NOMO-1 (cell line): ENCODE results near the gene STAT5B.
A peak's percentile ranks its signal among the peaks of the same experiment; 100 is the strongest.

ENCODE experiments used
- DNase-seq, 2 experiments: peaks; one replicate each; lab custom pipeline; 2025; ENCODE audit not compliant: unreplicated experiment in 2 of 2; lab: John Stamatoyannopoulos, UW

The STAT5B gene

DNA sequence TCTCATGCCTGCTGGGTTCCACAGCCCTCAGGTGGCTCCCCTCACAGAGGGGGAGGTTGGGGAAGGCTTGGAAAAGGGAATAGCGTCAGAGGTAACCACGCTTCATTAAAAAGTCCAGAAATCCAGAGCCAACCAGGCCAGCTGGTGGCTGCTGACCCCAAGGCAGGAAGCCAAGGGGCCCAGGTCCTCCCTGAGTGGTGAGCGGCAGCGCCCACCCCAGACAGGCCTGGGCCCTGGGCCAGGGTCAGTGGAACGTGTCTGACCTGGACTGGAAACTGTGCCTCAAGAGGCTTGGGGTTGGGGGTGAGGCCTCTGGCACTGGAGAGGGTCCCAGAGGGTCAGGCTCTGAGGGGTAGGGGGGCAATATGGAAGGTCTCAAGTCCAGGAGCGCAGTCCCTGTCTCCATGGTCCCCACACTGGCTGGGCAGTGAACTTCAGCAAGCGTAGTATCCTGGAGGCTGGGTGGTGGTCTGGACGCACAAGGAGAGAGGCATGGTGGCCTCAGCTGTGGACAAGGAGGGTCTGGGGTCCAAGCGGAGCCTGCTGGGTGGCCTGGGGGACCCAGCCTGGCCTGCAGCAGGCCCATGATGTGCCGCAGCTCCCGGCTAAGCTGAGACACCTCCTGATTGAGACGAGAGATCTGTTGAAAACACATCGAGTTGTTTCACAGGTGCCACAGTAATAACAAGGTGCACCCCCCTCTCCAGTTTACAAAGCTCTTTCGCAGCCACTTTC is 116.2 kb downstream of the STAT5B start:
- no peak for DNase-seq

DNA sequence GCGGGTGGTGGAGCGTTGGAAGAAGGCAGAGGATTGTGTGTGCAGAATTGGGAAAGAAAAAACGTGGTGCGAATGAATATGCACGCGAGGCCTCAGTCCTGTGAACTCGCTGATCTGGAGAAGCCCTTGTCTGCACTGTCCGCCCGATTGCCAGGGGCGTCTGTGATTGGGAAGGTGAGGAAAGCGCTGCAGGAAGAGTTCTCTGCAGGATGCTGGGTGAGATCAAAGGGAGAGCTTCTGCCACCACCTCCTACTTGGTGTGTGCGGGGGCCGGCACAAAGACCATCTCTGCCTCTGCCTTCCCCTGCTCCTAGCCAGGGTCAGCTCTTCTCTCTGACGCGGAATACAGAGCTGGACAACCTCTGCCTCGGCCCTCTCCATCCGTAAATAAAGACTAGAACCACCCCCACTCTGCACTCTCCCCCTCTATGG is 120.6 kb downstream of the STAT5B start:
- DNase-seq: no peak

DNA sequence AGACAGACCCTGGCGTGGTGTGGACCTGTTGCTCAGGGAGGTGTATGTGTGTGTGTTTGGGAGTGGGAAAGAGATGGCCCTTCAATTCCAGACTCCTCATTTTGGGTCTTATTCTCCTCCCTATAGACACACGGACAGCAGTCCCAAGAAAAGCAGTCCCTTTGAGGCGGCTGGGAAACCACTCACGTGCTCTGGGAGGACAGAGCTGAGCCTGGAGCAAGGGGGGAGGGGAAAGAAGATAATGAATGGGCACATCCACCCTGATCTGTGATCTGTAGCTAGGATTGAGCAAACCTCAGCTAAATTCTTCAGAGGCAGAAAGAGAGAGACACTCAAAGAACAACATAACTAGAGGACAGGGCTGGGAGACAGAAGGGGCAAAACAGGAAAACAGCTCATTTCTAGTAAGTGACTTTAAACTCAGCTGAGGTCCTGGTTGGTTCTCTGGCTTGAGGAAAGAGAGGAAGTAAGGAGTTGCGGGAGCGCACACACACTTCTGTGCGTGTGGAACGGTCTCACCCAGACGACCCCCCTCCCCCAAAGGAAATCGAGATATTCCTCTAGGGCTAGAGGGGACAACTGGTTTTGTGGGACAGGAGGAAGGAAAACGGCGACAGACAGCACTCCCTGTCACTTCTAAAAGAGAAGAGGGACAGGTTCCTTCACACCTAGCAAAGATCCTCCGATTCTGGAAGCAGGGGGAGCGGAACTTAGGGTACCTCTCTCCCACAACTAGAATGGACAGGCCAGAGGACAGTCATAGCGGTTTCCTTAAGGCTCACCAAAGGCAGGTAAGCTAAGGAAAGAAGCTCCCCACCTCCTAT is 122.1 kb downstream of the STAT5B start:
- peak; percentile 13 to 25 for DNase-seq
